HS-5 (cell line): ENCODE data around the gene CDK10.
A peak's percentile ranks its signal among the peaks of the same experiment; 100 is the strongest.
"Not testable (repeated sequence)": the region's sequence is repeated elsewhere in the genome, so short reads cannot be mapped to it uniquely, and the experiment has no call there.

Source experiments
- DNase-seq: peaks from one replicate; pipeline ENCODE4 v3.0.0-alpha.2; 2012; ENCODE audit warnings: low read depth

The CDK10 gene, protein sequence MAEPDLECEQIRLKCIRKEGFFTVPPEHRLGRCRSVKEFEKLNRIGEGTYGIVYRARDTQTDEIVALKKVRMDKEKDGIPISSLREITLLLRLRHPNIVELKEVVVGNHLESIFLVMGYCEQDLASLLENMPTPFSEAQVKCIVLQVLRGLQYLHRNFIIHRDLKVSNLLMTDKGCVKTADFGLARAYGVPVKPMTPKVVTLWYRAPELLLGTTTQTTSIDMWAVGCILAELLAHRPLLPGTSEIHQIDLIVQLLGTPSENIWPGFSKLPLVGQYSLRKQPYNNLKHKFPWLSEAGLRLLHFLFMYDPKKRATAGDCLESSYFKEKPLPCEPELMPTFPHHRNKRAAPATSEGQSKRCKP

GRCh38 chr16:89686520-89687091, at the start of gene CDK10:
Gene CDK10, plus strand, starts transcription at chr16:89686689. Its CDS starts 22 bp downstream, at chr16:89686711.
- DNase-seq: no peak

- no peak for DNase-seq
These were observed 49.1 kb upstream of the CDK10 start for GRCh38 chr16:89637379-89637778.

- DNase-seq: no peak
These were observed 48.0 kb upstream of the CDK10 start for GRCh38 chr16:89638455-89638854.

DNA sequence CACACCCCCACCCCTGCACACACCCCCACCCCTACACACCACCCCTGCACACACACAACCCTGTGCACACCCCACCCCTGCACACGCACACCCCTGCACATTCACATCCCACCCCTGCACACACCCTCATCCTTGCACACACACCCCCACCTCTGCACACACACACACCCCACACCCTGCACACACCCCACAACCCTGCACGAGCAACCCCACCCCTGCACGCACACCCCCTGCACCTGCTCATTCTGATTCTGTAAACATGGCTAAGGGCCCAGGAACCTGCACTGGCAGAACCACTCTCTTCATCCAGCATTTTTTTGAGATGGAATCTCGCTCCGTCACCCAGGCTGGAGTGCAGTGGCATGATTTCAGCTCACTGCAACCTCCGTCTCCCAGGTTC, 47.1 kb upstream of the CDK10 start:
- DNase-seq: no peak

DNA sequence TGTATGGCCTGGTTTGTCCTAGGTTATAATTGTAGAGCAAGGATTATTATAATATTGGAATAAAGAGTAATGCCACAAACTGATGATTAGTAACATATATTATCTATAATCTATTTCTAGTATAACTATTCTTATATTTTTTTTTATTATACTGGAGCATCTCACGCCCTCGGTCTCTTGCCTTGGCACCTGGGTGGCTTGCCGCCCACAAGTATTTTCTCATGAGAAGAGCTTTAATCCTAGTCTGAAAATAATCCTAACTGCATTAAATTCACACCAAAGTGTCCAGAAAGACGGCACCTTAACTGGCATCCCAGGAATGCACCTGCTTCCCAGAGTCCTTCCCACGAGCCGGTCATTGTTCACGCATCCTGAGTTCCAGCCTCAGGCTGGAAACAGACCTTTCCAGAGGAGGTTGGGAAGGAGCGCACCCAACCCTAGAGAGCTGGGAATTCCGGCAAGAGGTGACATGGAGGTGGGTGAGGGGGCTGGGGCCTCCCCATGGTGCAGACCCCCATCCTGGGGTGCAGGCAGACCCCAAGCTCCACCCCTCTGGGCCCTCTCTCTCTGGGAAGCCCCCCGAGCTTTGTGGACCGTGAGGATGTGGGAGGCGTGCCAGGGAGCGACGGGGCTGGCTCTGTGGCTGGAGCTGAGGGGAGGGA, 44.9 kb upstream of the CDK10 start:
- DNase-seq: no peak

GRCh38 chr16:89642574-89642973, 43.9 kb upstream of the CDK10 start:
- no peak for DNase-seq

- DNase-seq: no peak
These were observed 42.7 kb upstream of the CDK10 start for GRCh38 chr16:89643769-89644300.

GRCh38 chr16:89645122-89645521, 41.4 kb upstream of the CDK10 start:
- no peak for DNase-seq

DNA sequence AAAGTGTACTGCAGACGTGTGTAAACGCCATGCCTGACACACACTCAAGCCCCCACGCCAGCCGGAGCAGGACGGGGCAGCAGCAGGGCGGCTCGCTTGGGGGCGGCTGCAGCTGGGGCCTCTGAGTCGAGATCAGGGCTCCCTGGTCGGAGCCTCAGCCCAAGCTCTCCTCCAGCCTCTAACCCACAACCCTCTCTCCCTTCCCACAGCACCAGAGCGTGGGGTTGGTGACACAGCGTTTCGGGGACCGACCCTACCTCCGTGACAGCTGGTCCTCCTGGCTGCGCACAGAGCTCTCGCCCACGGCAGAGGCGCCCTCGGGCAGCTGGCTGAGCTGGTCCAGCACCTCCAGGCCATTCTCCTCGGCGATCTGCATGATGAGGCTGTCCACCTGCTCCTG, 40.2 kb upstream of the CDK10 start:
- DNase-seq: no peak

DNA sequence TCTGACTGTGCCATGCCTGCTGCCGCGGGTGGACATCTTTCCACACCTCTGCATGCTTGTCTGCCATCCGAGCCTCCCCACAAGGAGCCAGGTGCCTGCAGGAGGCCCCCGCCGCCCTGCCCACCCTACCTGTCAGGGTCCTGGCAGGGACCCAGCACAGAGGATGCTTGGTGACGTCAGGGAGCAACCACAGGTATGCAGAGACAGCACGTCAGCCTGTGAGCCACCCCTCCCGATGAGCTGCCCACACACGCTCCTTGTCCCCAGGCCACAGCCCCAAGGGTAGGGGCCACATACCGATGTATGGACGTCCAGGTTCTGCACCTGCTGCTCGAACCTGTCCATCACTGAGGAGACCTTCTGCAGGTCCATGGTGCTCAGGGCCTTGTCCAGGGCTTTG, 39.6 kb upstream of the CDK10 start:
- no peak for DNase-seq

- DNase-seq: no peak
These were observed 34.9 kb upstream of the CDK10 start for GRCh38 chr16:89651584-89651983.

DNA sequence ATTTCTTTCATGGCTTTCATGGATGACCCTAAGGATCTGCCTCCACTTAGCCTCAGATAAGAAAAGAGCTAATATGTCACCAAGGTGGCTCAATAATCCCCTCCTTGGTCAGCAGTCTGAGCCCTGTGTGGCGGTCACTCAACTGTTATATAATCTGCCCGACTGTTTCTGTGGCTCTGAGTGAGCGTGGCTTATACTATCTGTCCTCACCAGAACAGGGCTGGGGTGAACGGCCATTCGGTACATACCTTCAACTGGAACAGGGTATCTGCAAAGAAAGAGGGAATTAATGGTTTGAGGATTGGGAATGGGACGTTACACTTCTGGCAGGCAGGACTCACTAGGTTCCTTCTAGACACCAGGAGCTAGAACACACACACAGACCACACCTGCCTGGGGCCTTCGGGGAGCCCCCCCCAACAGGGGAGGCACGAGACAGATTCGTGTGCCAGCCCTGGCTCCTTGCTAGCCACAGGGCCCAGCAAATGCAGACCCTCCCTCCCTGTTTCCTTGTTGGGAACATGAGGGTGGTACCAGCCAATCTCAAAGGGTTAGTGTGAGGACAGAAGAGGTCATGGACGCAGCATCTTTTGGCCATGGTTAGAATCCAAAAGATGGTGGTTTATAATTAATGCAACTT, 32.7 kb upstream of the CDK10 start:
- DNase-seq: no peak

DNA sequence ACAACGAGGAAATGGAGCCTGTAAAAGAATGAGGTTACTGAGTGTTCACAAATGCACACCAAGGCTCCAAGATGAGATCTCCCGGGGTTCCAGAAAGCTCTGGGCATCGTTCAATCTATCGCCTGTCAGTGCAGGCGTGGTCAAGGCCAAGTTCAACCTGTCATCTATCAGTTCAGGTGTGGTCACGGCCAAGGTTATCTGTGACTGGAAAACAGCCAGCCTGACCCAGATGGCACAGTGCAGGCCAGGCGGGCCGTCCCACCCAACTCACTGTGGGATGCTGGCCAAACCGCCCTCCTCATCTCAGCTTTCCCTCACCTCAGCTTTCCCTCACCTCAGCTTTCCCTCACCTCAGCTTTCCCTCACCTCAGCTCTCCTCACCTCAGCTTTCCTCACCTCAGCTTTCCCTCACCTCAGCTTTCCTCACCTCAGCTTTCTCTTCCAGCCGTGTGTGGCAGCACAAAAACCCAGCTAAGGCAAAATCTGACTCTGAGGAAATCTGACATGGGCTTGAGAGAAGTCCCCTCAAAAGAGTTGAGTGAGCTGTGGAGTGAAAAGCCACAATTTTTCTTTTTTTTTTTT, 31.3 kb upstream of the CDK10 start:
- no peak for DNase-seq

GRCh38 chr16:89656435-89657121, 29.9 kb upstream of the CDK10 start:
- no peak for DNase-seq

GRCh38 chr16:89657442-89658220, 28.9 kb upstream of the CDK10 start, which contains the start of the genes CHMP1A and SPATA33:
Gene CHMP1A, minus strand, starts transcription at chr16:89657708. Its CDS starts 120 bp downstream, at chr16:89657588.
Gene SPATA33, plus strand, starts transcription at chr16:89657836. Its CDS starts 76 bp downstream, at chr16:89657912.
- peak; percentile 23 for DNase-seq

GRCh38 chr16:89658221-89658879, 28.1 kb upstream of the CDK10 start:
- no peak for DNase-seq

DNA sequence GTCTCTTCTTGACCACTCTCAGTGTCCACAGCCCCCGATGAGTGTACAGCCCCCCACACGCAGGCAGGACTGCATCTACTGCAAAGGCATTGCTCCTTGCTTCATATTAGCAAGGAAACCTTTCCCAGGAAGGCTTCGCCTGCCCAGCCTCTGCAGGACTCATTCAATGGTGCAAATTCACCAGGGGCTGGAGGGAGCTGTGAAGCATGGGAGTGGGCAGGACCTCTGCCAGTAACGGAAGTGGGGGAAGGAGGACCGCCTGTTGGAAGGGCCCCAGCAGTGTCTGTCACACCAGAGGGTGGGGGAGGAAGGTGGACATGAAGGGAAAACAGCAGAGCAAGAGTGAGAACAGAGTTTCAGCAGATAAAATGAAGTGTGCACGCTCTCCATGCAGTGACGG, 26.3 kb upstream of the CDK10 start:
- no peak for DNase-seq

DNA sequence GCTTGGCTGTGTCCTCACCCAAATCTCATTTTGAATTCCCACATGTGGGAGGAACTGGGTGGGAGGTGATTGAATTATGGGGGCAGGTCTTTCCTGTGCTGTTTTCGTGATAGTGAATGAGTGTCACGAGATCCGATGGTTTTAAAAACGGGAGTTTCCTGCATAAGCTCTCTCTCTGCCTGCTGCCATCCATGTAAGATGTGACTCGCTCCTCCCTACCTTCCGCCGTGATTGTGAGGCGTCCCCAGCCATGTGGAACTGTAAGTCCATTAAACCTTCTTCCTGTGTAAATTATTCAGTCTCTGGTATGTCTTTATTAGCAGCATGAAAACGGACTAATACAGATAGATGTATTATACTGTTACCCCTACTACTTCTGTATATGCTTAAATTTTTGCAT, 25.3 kb upstream of the CDK10 start:
- DNase-seq: no peak

DNA sequence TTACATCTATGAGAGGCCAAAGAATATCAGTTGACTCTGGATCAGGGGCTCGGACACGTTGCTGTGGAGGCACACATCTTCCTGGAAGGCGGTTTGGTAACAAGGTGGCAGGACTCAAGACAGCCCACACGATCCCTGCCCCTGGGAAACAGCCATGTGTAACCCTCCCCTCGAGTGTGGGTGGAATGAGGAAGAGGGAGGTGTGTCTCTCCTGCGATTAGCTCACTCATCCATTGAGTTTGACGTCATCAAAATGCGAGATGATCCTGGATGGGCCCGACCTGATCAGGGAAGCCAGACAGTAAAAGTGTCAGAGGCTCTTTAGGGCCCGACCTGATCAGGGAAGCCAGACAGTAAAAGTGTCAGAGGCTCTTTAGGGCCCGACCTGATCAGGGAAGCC, 22.3 kb upstream of the CDK10 start:
- DNase-seq: not testable (repeated sequence)

GRCh38 chr16:89667000-89667399, 19.5 kb upstream of the CDK10 start:
- not testable (repeated sequence) for DNase-seq
